Activated CD8-positive, alpha-beta T cell treated with anti-CD3 and anti-CD28 coated beads for 36 hours (primary cell): ENCODE results near the gene PYROXD2. TPM values are rescaled to one million over a fixed set of nuclear protein-coding genes. Genes with fewer than 3 reads are reported as not detected.

ENCODE experiments used
- ATAC-seq: fragments of 200-7000 bp; cut with Tn5 transposase; one replicate; pipeline ENCODE4 v1.10.0; 2021; ENCODE audit warnings: mild to moderate bottlenecking, moderate library complexity
- CTCF ChIA-PET: fragments of 350-600 bp; sonication (Branson Sonifier 250); formaldehyde crosslinking; loops from one replicate; lab custom pipeline; 2021; ENCODE audit warnings: antibody characterized with exemption; lab: Charles Lee
- POLR2A ChIA-PET: fragments of 350-600 bp; sonication (Branson Sonifier 250); formaldehyde crosslinking; loops from one replicate; lab custom pipeline; 2021; ENCODE audit warnings: antibody characterized with exemption; lab: Charles Lee
- DNase-seq: peaks from one replicate; pipeline ENCODE4 v3.0.0-alpha.2; 2020
- H3K27ac Mint-ChIP-seq: one replicate; pipeline ENCODE4 v1.8.0; 2021; ENCODE audit warnings: mild to moderate bottlenecking, mixed read lengths
- H3K27me3 Mint-ChIP-seq: one replicate; pipeline ENCODE4 v1.8.0; 2021; ENCODE audit warnings: mixed read lengths
- H3K36me3 Mint-ChIP-seq: one replicate; pipeline ENCODE4 v1.8.0; 2021; ENCODE audit warnings: low read depth, mixed read lengths
- H3K4me1 Mint-ChIP-seq: one replicate; pipeline ENCODE4 v1.8.0; 2021; ENCODE audit warnings: low read depth, mixed read lengths
- H3K4me3 Mint-ChIP-seq: one replicate; pipeline ENCODE4 v1.8.0; 2021; ENCODE audit warnings: mild to moderate bottlenecking, moderate library complexity, mixed read lengths
- H3K9me3 Mint-ChIP-seq: one replicate; pipeline ENCODE4 v1.8.0; 2021; ENCODE audit warnings: mixed read lengths
- intact Hi-C: fragments of 100-400 bp; cut with micrococcal nuclease; formaldehyde crosslinking; loops from one replicate; pipeline ENCODE4 v1.10.0; 2022
- total RNA-seq, 2 experiments: library from RNA; stranded (reverse); gene quantifications; one replicate each; pipeline ENCODE4 v1.2.3, GENCODE V29; 2021
- TF ChIP-seq, protein P1 (sequence below): fragments of 200-600 bp; IDR thresholded peaks from one replicate; pipeline ENCODE4 v1.8.0; 2022; ENCODE audit warnings: antibody characterized with exemption, mild to moderate bottlenecking

Gene PYROXD2
- total RNA-seq, 2 experiments from 2014 or later = 5.3 to 6.2 TPM

DNA sequence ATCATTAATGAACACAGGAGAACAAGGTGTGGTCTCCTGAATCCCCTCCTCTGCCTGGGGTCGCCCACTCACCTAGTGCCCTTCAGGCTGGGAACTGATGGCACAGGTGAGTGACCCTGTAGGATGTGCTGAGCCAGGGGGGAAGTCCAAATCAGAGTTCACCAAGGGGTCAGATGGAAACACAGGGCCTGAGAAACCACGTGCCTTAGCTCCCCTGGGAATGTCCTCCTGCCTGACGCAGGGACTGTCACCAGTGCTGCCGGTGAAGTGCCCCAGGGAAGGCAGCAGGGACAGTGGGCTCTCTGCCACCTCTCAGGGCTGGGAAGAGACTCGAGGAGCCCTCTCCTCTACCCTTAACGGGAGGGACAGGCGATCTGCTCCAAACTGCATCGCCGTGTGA is 5.8 kb upstream of the PYROXD2 start:
- TF ChIP-seq, protein P1, sequence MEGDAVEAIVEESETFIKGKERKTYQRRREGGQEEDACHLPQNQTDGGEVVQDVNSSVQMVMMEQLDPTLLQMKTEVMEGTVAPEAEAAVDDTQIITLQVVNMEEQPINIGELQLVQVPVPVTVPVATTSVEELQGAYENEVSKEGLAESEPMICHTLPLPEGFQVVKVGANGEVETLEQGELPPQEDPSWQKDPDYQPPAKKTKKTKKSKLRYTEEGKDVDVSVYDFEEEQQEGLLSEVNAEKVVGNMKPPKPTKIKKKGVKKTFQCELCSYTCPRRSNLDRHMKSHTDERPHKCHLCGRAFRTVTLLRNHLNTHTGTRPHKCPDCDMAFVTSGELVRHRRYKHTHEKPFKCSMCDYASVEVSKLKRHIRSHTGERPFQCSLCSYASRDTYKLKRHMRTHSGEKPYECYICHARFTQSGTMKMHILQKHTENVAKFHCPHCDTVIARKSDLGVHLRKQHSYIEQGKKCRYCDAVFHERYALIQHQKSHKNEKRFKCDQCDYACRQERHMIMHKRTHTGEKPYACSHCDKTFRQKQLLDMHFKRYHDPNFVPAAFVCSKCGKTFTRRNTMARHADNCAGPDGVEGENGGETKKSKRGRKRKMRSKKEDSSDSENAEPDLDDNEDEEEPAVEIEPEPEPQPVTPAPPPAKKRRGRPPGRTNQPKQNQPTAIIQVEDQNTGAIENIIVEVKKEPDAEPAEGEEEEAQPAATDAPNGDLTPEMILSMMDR = no peak
- H3K27me3 Mint-ChIP-seq = no peaks in the 10 kb centered on the region
- H3K36me3 Mint-ChIP-seq = peaks cover 6% of the 10 kb centered on the region
- H3K27ac Mint-ChIP-seq = no peak overlapping the region
- ATAC-seq (no peak), DNase-seq (no peak)
- intact Hi-C loops = no loop called here
- H3K9me3 Mint-ChIP-seq = no peaks in the 10 kb centered on the region
- H3K4me3 Mint-ChIP-seq = no peak overlapping the region
- CTCF ChIA-PET = no interaction called here
- POLR2A ChIA-PET = interaction anchor here (0.9 kb wide), 1 partner anchor 134 kb away, joined by 5 read pairs; no protein-coding TSS in a partner anchor
- H3K4me1 Mint-ChIP-seq = no peaks in the 10 kb centered on the region

DNA sequence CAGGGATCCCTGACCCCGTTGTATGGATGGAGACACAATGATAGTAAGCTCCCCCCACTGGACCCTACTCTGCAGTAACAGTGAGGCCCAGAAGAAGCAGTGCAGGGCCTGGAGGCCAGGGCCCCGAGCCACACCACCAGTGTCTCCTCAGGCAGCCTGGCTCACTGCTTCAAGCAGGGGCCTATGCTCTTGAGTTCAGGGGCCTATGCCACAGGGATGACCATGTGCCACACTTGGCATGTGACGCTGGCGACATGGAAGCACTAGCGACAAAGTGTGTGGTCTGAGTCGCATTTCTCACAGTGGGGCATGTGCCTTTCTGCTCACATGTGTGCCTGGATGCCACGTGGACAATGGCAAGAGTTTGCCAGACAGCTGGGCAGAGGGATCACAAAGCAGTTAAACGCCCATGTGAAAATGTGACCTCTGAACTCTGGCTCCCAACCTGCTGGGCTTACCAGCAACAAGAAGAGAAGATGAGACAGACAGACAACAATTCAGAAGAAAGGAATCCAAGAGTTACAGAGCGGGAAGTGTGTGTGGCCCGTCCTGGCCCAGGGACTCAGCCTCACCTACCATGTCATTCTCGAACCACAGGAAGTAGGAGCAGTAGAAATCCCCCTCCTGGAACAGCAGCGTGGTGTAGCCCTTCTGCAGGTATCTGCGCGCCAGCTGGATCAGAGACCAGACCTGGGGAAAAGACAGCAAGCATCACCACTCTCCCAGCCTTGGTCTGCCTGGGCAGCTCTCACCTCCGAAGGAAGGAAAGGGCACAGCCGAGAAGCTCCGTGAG is 4.7 kb upstream of the PYROXD2 start:
- Mint-ChIP-seq H3K9me3 (no peaks in the 10 kb centered on the region), H3K36me3 (peaks cover 6% of the 10 kb centered on the region), H3K4me1 (peaks cover 8% of the 10 kb centered on the region), H3K4me3 (no peak overlapping the region), H3K27ac (no peak overlapping the region), H3K27me3 (no peaks in the 10 kb centered on the region)
- DNase-seq (no peak), ATAC-seq (no peak)
- CTCF ChIA-PET = interaction anchor here (0.9 kb wide), 1 partner anchor 48 kb away, joined by 3 read pairs; no protein-coding TSS in a partner anchor
- POLR2A ChIA-PET = no interaction called here
- intact Hi-C loops = no loop called here
- TF ChIP-seq, protein P1 = no peak

DNA sequence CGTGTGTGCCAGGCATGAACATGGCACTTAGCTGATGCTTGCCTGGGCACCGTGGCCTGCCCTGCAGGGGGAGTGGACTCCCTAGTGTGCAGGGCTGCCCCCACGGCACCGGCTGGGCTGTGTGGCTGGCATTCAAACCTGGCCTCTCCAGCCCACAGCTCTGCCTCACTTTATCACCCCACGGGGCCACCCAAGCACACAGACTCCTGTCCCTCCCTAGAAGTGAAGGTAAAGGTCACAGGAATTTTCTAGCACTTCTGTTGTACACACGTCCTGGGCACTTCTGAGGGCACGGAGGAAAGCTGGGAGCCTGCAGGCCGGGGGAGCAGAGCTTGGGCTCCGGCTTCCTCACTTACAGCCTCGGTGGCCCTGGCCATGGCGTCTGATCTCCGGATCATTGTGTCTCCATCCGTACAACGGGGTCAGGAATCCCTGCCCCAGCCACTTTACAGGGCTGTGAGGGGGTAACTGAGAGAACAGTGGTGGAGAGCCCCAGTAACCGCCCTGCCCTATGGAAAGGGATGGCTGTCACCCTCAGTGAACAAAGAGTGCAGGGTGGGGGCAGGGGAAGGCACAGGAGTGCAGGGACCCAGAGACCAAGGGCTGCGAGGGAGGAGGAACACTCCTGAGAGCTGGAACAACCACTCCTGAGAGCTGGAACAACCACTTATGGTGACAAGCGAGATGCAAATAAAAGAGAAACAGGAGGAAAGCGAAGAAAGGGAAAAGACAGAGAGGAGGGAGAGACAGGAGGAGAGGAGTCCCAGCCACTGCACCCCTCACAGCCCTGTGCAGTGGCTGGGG is 3.9 kb upstream of the PYROXD2 start:
- H3K9me3 Mint-ChIP-seq = no peaks in the 10 kb centered on the region
- DNase-seq (no peak), ATAC-seq (no peak)
- TF ChIP-seq, protein P1 = no peak
- intact Hi-C loops = no loop called here
- H3K4me3 Mint-ChIP-seq = no peak overlapping the region
- H3K4me1 Mint-ChIP-seq = peaks cover 15% of the 10 kb centered on the region
- no peaks in the 10 kb centered on the region for H3K27me3 Mint-ChIP-seq
- ChIA-PET POLR2A (interaction anchor here (1.1 kb wide), 1 partner anchor 8 kb away, joined by 3 read pairs; no protein-coding TSS in a partner anchor), CTCF (no interaction called here)
- peak overlapping the region; percentile 61 for H3K27ac Mint-ChIP-seq
- H3K36me3 Mint-ChIP-seq = peaks cover 6% of the 10 kb centered on the region

DNA sequence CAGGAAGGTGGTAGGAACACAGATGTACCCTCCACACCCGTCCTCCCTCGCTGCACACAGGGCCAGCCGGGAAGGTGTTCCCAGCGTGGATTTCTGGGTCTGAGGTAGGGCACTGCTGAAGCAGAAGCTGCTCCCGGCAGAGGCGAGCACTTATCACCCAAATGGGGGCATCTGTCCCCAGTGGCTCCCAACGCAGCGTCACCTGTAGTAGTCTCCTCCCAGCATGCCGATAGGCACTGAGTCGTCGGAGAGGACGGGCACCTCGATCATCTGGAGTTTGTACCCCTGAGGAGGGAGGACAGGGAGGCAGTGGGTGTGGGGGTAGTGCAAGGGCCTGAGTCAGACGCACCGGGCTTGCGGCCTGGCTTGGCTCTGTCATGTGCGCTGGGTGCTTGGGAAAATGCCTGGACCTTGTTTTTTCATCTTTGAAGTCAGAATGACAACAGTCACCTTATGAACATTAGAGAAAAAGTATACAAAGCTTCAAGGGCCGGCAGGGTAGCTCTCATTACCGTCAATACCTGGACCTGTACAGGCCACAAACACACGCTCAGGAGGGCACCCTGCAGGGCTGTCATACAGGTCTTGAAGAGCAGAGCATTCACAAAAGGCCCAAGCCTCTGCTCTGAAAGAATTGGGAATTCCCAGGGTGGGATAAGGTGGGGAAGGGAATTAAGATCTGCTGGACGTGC is 3.1 kb upstream of the PYROXD2 start:
- H3K4me1 Mint-ChIP-seq = peaks cover 15% of the 10 kb centered on the region
- intact Hi-C loops = no loop called here
- H3K27ac Mint-ChIP-seq = no peak overlapping the region
- CTCF ChIA-PET = no interaction called here
- no peak overlapping the region for H3K4me3 Mint-ChIP-seq
- DNase-seq (no peak), ATAC-seq (no peak)
- TF ChIP-seq, protein P1 = no peak
- no peaks in the 10 kb centered on the region for H3K27me3 Mint-ChIP-seq
- POLR2A ChIA-PET = interaction anchor here (1.1 kb wide), 1 partner anchor 9 kb away, joined by 3 read pairs; no protein-coding TSS in a partner anchor
- H3K36me3 Mint-ChIP-seq = peaks cover 5% of the 10 kb centered on the region
- no peaks in the 10 kb centered on the region for H3K9me3 Mint-ChIP-seq
